HG03135 (cell line): ENCODE measurements around the gene MRPS21.

ENCODE experiments used
- ATAC-seq: cut with Tn5 transposase; IDR thresholded peaks from one replicate; pipeline ENCODE4 v1.9.1; 2021; ENCODE audit warnings: mild to moderate bottlenecking, moderate library complexity; ENCODE audit not compliant: unreplicated experiment

The MRPS21 gene

DNA sequence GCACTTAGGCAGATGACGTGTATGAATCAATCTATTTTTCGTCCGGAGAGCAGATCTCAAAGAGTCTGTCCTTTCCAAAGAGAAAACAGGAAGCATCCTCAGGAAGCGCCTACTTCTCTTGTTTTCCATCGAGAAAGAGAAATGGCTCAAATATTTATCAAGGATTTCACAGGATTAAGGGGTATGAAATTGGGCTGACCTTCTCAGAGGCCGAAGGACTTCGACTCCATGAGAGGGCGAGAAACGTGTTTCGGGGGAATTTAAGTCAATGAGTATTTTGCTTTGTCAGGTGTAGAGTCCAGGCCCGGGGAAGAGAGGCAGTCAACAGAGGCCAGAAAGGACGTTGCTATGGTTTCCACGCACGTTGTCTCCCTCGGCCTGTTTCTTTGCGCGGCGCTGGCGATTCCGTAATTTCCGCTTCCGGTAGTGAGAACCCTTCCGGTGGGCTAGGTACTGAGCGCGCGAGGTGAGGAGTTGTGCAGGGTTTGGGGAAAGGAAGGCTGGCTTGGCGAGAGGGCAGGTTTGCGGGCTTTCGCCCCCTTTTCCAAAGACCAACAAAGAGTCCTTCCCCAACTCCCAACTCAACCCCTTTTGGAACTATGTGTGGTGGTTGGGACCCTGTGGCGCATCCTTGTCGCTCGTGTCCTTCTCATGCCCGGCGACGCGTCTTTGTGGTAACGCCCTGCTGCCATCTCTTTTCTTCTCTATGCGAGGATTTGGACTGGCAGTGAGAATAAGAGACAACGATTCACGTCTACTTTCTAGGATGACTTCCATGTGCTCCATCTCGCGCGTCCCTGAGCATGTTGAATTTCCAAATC is at the start of gene MRPS21:
Gene MRPS21 (plus strand): TSS at position 429 of the 821 bp plus-strand sequence. CDS start 506 bp downstream, outside the sequence.
- peak; percentile 98 for ATAC-seq

DNA sequence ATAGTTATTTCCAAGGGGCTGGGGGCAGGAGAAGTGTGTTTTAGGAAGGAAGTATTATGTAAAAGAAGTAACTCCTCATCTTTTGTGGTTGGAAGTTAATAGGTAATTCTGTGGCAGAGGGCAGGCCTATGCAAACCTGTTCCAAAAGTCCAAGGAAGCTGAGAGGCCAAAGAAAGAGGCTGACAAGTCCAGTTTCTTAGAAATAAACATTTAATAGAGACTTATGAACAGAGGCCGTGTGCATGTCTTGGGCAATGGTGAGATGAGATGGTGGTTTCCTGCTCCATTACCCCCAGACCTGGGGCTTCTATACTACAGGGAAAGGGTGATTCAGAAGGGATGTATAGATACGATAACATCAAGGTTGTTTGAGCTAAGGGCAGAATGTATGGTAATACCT is 43.7 kb upstream of the MRPS21 start:
- no peak for ATAC-seq

DNA sequence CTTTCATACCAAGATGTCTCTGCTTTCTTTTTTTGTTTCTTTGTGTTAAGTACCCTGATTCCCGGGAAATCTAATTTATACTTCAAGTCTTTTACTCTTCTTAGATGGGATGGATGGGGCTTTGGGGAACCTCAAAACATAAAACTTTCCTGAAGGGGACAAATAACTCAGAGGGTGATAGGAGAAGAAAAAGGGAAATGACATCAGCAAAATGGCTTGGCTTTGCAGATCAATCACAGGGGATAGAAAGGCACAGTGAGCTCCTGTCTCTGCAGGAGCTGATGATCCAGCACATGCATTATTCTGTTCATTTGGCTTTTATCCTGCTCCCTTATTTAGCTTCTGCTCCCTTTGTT is 37.5 kb upstream of the MRPS21 start:
- no peak for ATAC-seq

DNA sequence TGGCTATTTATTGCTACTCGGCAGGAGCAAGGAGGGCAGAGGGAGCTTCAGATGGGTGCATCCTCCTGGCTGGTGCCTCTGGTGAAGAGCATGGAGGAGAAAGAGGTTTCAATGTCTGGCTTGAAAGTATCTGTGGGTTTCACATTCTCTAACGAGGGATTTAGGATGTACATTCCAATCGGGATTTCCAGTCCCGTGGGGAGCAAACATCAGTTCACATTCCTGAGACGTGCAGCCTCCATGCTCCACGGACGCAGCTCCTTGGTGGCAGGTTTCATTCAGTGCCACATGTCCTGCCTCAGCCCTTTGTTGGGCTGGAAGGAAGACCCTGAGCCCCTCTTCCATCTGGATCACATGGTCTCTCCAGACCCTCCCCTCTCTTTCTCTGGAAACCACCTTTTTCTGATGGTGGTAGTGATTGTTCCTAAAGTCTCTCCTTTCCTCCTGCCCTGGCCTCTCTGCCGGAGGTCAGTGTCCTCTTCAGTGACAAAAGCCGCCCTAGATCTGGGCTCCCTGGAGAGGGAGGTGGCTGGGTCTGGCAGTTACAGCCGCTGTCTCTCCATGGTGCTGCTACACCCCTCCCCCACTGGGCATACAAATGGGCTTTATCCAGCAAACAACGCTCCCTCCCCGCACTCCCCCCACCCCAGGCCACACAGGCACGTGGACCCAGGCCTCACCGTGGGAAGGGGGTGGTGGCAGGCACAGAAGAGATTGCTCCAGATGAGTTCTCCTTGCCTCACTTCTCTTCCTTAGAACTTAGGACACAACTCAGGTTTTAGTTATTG is 36.9 kb upstream of the MRPS21 start:
- no peak for ATAC-seq

DNA sequence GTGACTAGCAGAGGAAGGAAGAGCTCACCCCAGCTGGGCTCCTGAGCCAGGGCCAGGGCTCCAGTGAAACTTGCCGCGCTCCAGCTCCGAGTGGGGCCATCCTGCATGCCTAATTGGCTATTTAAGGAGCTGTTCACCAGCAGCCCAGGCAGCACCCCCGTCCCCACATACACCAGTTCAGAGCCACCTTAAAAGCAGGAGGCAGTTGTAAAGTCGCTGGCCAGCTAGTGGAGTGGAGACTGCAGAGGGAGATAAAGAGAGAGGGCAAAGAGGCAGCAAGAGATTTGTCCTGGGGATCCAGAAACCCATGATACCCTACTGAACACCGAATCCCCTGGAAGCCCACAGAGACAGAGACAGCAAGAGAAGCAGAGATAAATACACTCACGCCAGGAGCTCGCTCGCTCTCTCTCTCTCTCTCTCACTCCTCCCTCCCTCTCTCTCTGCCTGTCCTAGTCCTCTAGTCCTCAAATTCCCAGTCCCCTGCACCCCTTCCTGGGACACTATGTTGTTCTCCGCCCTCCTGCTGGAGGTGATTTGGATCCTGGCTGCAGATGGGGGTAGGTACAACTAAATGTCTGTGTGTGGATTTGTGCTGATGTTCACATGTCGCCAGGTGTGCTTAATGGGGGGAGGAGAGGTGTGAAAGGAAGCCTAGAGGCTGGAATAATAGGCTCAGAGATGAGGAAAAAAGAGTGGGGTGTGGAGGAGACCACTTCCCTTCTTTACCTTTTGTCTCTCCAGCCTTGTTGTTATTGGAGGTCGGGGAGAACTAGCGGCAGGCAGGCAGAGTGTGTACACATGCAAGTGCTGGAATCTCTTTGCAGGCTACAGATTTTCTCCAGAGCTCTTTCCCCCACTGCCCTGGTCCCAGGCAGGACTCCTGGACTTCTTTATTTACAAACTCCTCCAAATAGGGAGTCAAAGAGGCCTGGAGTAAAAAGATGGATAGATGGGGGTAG is 35.8 kb upstream of the MRPS21 start, which contains the start of gene CA14:
Gene CA14 (plus strand): TSS at position 151 of the 962 bp plus-strand sequence. CDS start 355 bp downstream, at position 506.
- ATAC-seq, result no peak

DNA sequence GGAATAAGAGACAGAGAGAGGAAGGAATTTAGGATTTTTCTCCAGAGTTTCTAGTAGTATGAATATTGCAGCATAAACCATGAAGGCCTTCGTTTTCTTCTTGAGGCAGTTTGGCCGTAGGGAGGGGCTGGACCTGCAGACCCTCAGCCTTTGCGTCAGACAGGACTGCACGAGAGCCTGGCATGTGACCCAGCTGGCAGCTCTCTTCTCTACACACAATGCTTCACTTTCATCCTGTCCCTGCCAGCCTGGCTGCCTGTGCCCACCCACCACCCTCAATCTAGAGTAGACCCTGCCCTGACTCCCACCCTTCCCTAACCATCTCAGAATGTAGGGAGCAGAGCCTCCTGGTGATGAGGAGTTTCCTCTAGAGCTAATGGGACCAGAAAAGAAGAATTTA is 34.4 kb upstream of the MRPS21 start:
- no peak for ATAC-seq

DNA sequence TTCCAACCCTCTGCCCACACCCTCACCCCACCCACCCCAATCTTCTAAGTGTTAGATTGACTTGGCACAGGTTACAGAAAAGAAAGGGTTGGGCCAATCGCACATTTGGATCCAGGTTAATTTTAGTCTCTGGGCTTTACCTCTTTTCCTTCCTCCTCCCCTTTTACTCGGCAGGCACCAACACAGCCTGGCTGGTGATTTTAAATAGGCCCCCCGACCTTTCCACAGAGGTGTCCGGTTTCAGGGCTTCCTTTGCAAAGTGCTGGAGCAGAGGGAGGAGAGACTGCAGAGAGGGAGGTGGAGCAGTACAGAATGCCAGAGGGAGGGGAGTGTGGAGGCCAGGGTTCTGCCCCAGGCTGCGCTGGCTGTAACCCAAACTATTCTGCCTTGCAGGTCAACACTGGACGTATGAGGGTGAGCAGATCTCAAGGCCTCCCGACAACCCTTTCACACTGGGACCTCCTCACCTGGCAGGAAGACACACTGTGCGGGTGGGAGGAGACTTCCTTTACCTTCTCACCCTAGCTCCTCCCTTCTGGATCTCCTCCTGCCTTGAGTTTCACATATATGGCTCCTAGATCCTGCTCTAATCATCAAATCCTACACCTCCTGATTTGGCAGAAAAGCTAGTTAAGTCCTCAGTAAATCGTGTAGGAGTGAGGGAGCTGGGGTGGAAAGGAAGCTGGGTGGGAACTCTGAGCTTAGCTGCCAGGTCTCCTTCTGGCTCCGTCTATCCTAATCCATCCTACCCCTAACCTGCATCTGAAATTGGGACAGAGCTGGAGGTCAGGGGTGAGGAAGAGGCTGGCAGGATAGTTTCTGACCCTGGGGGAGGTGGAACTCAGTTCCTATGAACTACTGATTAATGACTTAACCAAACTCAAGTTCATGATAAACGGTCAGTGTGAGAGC is 33.6 kb upstream of the MRPS21 start:
- ATAC-seq, result no peak

DNA sequence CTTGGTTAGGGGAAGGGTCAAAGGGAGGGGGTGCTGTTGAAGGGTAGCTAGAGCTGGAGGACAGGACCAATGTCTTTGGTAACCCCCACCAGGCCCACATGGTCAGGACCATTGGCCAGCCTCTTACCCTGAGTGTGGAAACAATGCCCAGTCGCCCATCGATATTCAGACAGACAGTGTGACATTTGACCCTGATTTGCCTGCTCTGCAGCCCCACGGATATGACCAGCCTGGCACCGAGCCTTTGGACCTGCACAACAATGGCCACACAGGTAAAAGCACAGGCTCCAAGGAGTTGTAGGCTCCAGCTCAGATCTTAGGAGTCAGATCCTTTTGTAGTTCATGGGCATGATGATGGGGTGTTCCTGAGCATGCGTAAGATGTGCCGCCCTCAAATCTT is 32.3 kb upstream of the MRPS21 start:
- no peak for ATAC-seq

DNA sequence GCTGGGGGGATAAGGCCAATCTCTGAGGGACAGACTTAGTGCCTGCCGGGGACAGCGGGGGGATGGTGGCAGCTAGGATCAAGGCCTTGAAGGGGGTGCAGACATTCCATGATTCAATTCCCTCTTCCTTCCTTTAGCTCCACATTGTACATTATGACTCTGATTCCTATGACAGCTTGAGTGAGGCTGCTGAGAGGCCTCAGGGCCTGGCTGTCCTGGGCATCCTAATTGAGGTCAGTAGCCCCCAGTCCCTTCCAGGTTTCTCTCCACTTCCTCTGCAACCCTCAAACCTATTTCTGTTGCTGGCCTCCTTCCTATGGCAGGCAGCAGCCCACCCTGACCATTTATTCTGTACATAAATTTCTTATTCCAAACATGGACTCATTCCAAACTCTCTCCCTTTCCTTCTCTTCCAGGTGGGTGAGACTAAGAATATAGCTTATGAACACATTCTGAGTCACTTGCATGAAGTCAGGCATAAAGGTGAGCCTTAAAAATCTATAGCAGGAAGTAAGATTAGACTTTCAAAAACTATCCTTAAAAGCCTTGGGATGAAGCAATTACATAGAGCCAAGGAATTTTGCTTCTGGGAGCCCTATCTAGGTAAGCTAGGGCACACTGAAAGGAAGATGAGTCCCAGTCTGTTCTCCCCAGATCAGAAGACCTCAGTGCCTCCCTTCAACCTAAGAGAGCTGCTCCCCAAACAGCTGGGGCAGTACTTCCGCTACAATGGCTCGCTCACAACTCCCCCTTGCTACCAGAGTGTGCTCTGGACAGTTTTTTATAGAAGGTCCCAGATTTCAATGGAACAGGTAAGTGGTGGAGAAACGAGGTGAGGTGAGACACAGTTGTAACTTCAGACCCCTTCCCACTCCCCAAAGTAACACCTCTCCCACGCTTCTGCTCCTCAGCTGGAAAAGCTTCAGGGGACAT is 31.0 kb upstream of the MRPS21 start:
- ATAC-seq, result no peak

DNA sequence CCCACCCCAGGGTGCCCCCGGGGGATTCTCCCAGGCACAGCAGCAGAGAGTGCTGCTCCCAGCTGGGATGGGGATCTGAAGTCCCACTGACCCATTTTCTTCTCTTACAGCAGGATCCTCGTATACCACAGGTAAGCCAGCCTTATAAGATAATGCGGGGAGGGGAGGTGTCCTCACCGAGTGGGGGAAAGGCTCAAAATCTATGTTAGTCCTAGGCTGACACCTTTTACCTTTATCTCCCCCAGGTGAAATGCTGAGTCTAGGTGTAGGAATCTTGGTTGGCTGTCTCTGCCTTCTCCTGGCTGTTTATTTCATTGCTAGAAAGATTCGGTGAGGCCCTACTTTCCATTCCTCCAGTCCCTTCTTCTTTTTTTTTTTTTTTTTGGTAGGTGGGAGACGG is 30.1 kb upstream of the MRPS21 start:
- ATAC-seq, result no peak

DNA sequence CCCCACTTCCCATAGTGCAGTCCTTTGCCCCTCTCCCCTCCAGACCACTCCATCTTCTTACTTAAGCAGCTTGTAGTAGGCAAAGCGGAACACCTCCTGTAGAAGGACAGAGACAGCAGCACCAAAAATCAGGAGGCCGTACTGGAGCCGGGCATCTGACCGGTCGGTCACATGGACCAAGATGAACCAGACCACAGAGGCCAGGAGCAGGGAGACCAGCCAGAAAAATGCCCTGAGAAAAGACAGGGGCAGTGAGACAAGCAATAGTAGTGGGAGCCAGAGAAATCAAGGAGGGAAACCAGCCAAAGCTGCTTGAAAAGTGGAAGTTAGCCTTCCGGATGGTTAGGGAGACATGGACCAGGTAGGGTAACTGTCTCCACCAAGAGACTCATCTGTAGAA is 25.8 kb upstream of the MRPS21 start:
- ATAC-seq, result no peak

DNA sequence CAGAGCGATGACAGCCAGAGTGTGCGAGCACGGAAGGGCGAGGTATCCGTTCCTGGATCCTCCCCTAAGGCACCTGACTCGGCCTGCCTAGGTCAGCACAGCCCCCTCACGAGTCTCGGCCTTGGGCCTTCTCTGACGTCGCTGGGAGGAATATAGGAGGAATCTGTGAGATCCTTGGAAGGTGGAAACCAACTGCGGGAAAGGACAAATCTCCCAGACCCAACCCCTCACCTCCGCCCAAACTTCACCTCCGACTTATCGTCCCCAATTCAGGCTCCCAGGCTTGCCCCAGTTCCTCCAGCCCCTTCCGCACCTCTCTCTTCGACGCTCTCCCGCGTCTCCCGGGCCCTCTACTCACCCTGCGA is 25.3 kb upstream of the MRPS21 start:
- peak; percentile 36 for ATAC-seq

DNA sequence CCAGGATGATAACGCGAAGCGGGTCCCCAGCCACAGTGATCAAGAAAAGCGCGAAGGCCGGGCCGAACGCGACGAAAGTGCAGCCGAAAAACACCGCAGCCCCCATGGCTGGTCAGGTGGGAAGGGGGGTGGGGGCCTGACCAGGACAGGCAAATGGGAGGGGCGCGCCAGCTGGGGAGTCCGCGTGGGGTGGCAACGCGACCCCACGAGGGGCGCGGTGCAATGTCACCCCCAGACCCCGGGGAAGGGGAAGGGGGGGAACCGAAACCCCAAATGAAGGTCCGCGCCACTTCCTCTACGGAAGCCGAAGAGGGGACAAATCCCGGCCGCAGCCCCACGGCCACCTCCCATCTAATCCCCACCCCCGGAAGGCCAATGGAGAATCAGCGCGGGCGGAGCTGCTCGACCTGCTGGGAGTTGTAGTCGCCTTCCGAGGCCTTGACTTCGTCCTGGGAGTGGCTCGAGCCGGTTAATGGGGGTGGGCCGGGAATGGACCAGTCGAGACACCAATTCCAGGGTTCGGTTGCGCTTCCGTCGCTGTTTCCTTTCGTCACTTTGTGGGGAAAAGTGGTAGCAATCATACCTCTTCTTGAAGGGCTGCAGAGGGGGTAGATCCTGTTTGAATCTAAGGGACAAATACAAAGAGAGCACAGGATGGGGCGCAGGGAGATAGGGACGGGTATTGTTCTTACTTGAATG is 24.8 kb upstream of the MRPS21 start, which contains the start of gene APH1A:
Gene APH1A (minus strand): TSS at position 312 of the 699 bp plus-strand sequence. CDS start 206 bp downstream, at position 106.
- ATAC-seq, result peak; percentile 81

DNA sequence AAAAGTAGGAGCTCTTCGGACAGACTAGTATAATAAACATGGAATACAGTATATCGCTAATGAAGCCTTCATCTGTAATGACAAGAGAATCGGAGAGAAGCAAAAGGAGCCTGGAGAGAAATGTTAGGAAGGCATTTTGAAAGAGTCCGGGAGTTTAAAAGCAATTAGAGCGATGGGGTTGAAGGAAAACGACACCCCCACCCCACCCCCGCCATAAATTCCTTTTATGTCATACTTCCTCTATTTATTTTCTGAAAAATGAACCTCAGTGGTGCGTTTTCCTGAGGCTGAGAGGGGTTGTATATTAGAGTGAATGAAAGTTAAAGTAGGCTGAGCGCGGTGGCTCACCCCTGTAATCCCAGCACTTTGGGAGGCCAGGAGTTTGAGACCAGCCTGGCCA is 24.2 kb upstream of the MRPS21 start:
- no peak for ATAC-seq

DNA sequence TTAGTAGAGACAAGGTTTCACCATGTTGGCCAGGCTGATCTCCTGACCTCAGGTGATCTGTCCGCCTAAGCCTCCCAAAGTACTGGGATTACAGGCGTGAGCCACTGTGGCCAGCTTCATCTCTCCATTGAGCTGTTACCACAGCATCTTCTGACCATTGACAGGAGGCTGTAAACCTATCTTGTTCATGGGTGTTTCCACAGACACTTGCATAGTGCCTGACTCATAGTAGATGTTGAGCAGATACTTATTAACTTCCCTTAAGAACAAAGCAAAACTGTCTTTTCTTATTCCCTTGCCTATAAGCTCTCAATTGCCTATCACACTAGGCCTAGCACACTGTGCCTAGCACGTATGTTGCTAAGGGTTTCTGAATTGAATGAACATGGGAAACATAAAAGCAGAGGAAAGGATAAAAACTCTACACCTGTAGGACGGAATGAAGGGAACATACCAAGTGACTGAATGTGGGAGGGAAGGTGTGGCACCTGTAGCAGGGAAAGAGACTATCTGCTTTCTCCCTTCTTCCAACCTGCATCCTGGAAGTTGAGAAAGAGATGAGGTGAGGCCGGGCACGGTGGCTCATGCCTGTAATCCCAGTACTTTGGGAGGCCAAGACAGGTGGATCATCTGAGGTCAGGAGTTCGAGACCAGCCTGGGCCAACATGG is 22.2 kb upstream of the MRPS21 start:
- no peak for ATAC-seq

DNA sequence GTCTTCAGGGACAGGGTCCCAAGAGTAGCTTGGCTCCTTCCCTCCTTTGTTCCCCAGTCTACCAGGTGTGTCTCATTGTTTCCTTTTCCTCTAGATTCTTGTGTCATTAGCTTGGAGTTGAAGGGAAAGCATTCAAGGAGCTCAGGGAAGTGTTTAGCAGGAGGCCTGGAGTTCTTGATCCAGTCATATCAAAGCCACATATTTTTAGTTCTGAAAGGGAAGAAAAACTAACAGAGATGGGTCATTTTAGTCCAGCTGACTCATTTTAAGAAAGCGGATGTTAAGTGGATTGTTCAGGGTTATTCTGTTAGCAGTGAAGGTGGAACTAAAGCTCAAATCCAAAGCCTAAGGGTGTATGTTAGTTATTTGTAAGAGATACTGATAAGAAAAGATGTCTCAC is 20.4 kb upstream of the MRPS21 start:
- no peak for ATAC-seq

DNA sequence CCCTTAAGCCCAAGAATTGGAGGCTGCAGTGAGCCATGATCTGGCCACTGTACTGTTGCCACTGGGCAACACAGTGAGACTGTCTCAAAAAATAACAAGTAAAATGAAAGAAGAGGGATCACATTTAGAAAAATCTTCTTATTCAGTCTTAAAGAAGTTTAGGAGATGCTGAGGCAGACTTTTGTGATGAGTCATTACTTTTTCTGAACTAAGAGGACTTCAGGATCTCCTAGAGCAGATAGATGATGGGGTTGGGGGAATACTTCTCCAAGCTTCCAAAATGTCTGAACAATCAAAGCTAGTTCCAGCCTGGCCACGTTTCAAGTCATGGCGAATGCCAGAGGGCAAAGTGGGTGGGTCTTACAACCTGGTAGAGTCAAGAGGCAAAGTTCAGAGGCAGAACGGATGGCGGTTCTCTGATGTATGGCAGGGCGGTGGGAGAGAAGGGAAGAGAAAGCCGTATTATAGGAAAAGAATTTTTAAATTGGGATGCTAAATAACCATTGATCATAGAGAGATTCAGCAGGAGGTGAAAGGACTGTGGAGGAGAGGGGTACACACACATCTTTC is 13.4 kb upstream of the MRPS21 start:
- no peak for ATAC-seq
